A549 (cell line): Measurements from ENCODE around the gene HOXB9. TPM values are rescaled to one million over a fixed set of nuclear protein-coding genes. Genes with fewer than 3 reads are reported as not detected.

Source experiments
- ATAC-seq, 2 experiments: fragments of 200-7000 bp in 1 of 2; fragments of >200 bp in 1 of 2; cut with Nextera tagmentation in 1 of 2; cut with Tn5 transposase in 1 of 2; 3 replicates each; pipeline versions ENCODE4 v1.8.0 to v1.9.1; 2018 to 2020; ENCODE audit warnings: mild to moderate bottlenecking in 1 of 2, moderate library complexity in 1 of 2
- CTCF ChIA-PET: fragments of 300-600 bp; sonication (Branson Sonifier 250); formaldehyde crosslinking; extraction: SDS; loops from one replicate; lab custom pipeline; 2021; ENCODE audit warnings: antibody characterized with exemption, inconsistent platforms; lab: Yijun Ruan, JAX
- POLR2A ChIA-PET: fragments of 350-600 bp; formaldehyde crosslinking; extraction: SDS; loops from one replicate; lab custom pipeline; 2021; ENCODE audit warnings: antibody characterized with exemption, inconsistent platforms; lab: Yijun Ruan, JAX
- DNase-seq, 2 experiments: peaks; one replicate each; pipeline versions ENCODE4 v3.0.0 to v3.0.0-alpha.2; 2011 to 2016; ENCODE audit warnings: low read depth in 1 of 2, low spot score in 1 of 2
- FAIRE-seq: peaks from 2 replicates; lab custom pipeline; 2011; peaks lifted over from hg19 to GRCh38; lab: Jason Lieb, UNC
- H3K27ac ChIP-seq, 2 experiments: fragments of >200 bp; sonication (Bioruptor Twin); formaldehyde crosslinking; 3 replicates each; pipeline ENCODE4 v1.5.1; 2016 to 2017
- H3K4me1 ChIP-seq: fragments of >200 bp; sonication (Bioruptor Twin); formaldehyde crosslinking; 3 replicates; pipeline ENCODE4 v1.6.1; 2016
- H3K4me2 ChIP-seq: fragments of >200 bp; sonication (Bioruptor Twin); formaldehyde crosslinking; 3 replicates; pipeline ENCODE4 v1.6.1; 2016
- H3K4me3 ChIP-seq: fragments of >200 bp; sonication (Bioruptor Twin); formaldehyde crosslinking; 3 replicates; pipeline ENCODE4 v1.5.1; 2016
- H3K9me3 ChIP-seq: fragments of >200 bp; sonication (Bioruptor Twin); formaldehyde crosslinking; 3 replicates; pipeline ENCODE4 v1.6.1; 2016
- BHLHE40 ChIP-seq: IDR thresholded peaks from 2 replicates; pipeline ENCODE4 v1.6.1; 2012; ENCODE audit warnings: low read depth, low read length, inconsistent platforms
- CEBPB ChIP-seq, 2 experiments: fragments of >200 bp in 1 of 2; sonication (Bioruptor Twin) in 1 of 2; formaldehyde crosslinking in 1 of 2; IDR thresholded peaks; 2 replicates each; pipeline ENCODE4 v1.6.1; 2012 to 2016
- CHD4 ChIP-seq: fragments of 200-600 bp; sonication (generic); IDR thresholded peaks from 2 replicates; pipeline ENCODE4 v1.6.1; 2016; ENCODE audit warnings: antibody characterized with exemption, mild to moderate bottlenecking, borderline replicate concordance
- EHF ChIP-seq: fragments of 250-450 bp; sonication (Bioruptor Pico); IDR thresholded peaks from 2 replicates; pipeline ENCODE4 v1.5.0; 2020; ENCODE audit warnings: mild to moderate bottlenecking
- EHMT2 ChIP-seq: fragments of 200-600 bp; sonication (generic); IDR thresholded peaks from 2 replicates; pipeline ENCODE4 v1.6.1; 2016; ENCODE audit warnings: antibody characterized with exemption, low read depth, mild to moderate bottlenecking, moderate library complexity
- FOXS1 ChIP-seq: fragments of 250-450 bp; sonication (Bioruptor Pico); IDR thresholded peaks from 2 replicates; pipeline ENCODE4 v1.5.0; 2020; ENCODE audit warnings: mild to moderate bottlenecking, moderate library complexity
- JUN ChIP-seq, 2 experiments: fragments of >200 bp; sonication (Bioruptor Twin); formaldehyde crosslinking; IDR thresholded peaks; 2 replicates in 1 of 2; 3 replicates in 1 of 2; pipeline ENCODE4 v1.6.1; 2016 to 2017
- KDM1A ChIP-seq: fragments of 200-600 bp; sonication (generic); IDR thresholded peaks from 2 replicates; pipeline ENCODE4 v1.6.1; 2016; ENCODE audit warnings: low read depth, mild to moderate bottlenecking
- KDM5A ChIP-seq: fragments of 200-600 bp; sonication (generic); IDR thresholded peaks from 2 replicates; pipeline ENCODE4 v1.6.1; 2016; ENCODE audit warnings: antibody characterized with exemption, mild to moderate bottlenecking
- MAFK ChIP-seq: fragments of 450-650 bp; IDR thresholded peaks from 2 replicates; pipeline ENCODE4 v1.6.1; 2014; ENCODE audit not compliant: partially characterized antibody
- NR3C1 ChIP-seq: fragments of >200 bp; sonication (Bioruptor Twin); formaldehyde crosslinking; IDR thresholded peaks from 3 replicates; pipeline ENCODE4 v1.6.1; 2017
- RAD21 ChIP-seq, 2 experiments: fragments of >200 bp in 1 of 2; sonication (Bioruptor Twin) in 1 of 2; formaldehyde crosslinking in 1 of 2; IDR thresholded peaks in 1 of 2; conservative IDR thresholded peaks in 1 of 2; 2 replicates in 1 of 2; 3 replicates in 1 of 2; pipeline ENCODE4 v1.6.1; 2012 to 2018; ENCODE audit warnings: inconsistent platforms in 1 of 2
- RFX5 ChIP-seq: fragments of 450-650 bp; IDR thresholded peaks from 2 replicates; pipeline ENCODE4 v1.7.1; 2014; ENCODE audit warnings: antibody characterized with exemption, mild to moderate bottlenecking, moderate library complexity
- RNF2 ChIP-seq: fragments of 200-600 bp; sonication (generic); IDR thresholded peaks from 2 replicates; pipeline ENCODE4 v1.6.1; 2016; ENCODE audit warnings: low read depth, mild to moderate bottlenecking, antibody characterized with exemption, moderate library complexity, borderline replicate concordance
- ZNF302 ChIP-seq: fragments of 250-450 bp; sonication (Bioruptor Pico); IDR thresholded peaks from 2 replicates; pipeline ENCODE4 v1.9.0; 2021; ENCODE audit warnings: inconsistent platforms, mild to moderate bottlenecking, moderate library complexity
- polyA plus RNA-seq, 4 experiments: library from polyadenylated mRNA; depleted of rRNA in 3 of 4; stranded (reverse); fragments of >200 nt; fragmentation: RNase III in 1 of 4; extraction: RNeasy Plus Mini Kit Qiagen cat#74134 plus additional on column Dnase treatment in 1 of 4; gene quantifications; 2 replicates in 3 of 4; 3 replicates in 1 of 4; pipeline ENCODE4 v1.2.3, GENCODE V29; 2011 to 2017
- TF ChIP-seq, protein P1 (sequence below): fragments of 250-450 bp; sonication (Bioruptor Pico); IDR thresholded peaks from 2 replicates; pipeline ENCODE4 v1.5.0; 2020; ENCODE audit warnings: low read depth, mild to moderate bottlenecking, moderate library complexity
- TF ChIP-seq, protein P2 (sequence below): fragments of 150-350 bp; IDR thresholded peaks from 2 replicates; pipeline ENCODE4 v1.6.1; 2014; ENCODE audit warnings: low read depth, mild to moderate bottlenecking, low read length
- TF ChIP-seq, protein P3 (sequence below): fragments of 200-600 bp; sonication (generic); IDR thresholded peaks from 2 replicates; pipeline ENCODE4 v1.6.1; 2016; ENCODE audit warnings: antibody characterized with exemption, mild to moderate bottlenecking, moderate library complexity
- TF ChIP-seq, protein P4 (sequence below): fragments of 250-450 bp; sonication (Bioruptor Pico); IDR thresholded peaks from 2 replicates; pipeline ENCODE4 v1.5.0; 2021; ENCODE audit warnings: mild to moderate bottlenecking, moderate library complexity, borderline replicate concordance

Gene HOXB9
- polyA plus RNA-seq, 2 of the 4 experiments (the other 2 are of a cell fraction): 5.6 to 24.6 TPM

DNA sequence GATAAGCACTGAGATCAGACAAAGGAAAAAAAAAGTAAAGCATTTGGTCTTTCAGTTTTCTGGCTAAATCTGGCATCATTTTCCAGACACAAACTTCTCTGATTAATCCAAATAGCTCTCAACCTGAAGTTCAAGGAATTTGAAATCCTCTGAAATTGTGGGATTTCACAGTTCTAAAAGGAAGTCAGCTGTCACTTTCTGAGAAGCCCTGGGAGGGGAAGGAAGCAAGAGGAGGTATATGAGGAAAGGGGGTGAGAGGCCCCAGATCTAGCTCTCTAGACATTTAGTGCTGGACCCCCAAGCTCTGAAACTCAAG is 17.5 kb upstream of the HOXB9 start:
- no peaks in the 10 kb centered on the region for H3K9me3 ChIP-seq
- H3K27ac ChIP-seq: peak overlapping the region; percentile 52 to 92; a peak in 4 of 6 replicates
- POLR2A ChIA-PET: interaction anchor here (1.1 kb wide), 1 partner anchor 18 kb away, joined by 3 read pairs; the partner anchor contains the start of gene HOXB9
- TF ChIP-seq EHMT2: no peak
- TF ChIP-seq, protein P1, sequence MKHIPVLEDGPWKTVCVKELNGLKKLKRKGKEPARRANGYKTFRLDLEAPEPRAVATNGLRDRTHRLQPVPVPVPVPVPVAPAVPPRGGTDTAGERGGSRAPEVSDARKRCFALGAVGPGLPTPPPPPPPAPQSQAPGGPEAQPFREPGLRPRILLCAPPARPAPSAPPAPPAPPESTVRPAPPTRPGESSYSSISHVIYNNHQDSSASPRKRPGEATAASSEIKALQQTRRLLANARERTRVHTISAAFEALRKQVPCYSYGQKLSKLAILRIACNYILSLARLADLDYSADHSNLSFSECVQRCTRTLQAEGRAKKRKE (CRISPR knock-in tag): no peak
- no peak for TF ChIP-seq RAD21 (conservative IDR thresholded peaks at IDR 0.05 in 1 of 2, IDR thresholded peaks at IDR 0.05 in 1 of 2)
- TF ChIP-seq BHLHE40: no peak
- TF ChIP-seq RFX5: no peak
- TF ChIP-seq EHF (CRISPR knock-in tag): no peak
- TF ChIP-seq KDM5A: no peak
- TF ChIP-seq JUN (IDR thresholded peaks at IDR 0.05): no peak
- TF ChIP-seq, protein P2, sequence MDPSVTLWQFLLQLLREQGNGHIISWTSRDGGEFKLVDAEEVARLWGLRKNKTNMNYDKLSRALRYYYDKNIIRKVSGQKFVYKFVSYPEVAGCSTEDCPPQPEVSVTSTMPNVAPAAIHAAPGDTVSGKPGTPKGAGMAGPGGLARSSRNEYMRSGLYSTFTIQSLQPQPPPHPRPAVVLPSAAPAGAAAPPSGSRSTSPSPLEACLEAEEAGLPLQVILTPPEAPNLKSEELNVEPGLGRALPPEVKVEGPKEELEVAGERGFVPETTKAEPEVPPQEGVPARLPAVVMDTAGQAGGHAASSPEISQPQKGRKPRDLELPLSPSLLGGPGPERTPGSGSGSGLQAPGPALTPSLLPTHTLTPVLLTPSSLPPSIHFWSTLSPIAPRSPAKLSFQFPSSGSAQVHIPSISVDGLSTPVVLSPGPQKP: no peak
- TF ChIP-seq, protein P3, sequence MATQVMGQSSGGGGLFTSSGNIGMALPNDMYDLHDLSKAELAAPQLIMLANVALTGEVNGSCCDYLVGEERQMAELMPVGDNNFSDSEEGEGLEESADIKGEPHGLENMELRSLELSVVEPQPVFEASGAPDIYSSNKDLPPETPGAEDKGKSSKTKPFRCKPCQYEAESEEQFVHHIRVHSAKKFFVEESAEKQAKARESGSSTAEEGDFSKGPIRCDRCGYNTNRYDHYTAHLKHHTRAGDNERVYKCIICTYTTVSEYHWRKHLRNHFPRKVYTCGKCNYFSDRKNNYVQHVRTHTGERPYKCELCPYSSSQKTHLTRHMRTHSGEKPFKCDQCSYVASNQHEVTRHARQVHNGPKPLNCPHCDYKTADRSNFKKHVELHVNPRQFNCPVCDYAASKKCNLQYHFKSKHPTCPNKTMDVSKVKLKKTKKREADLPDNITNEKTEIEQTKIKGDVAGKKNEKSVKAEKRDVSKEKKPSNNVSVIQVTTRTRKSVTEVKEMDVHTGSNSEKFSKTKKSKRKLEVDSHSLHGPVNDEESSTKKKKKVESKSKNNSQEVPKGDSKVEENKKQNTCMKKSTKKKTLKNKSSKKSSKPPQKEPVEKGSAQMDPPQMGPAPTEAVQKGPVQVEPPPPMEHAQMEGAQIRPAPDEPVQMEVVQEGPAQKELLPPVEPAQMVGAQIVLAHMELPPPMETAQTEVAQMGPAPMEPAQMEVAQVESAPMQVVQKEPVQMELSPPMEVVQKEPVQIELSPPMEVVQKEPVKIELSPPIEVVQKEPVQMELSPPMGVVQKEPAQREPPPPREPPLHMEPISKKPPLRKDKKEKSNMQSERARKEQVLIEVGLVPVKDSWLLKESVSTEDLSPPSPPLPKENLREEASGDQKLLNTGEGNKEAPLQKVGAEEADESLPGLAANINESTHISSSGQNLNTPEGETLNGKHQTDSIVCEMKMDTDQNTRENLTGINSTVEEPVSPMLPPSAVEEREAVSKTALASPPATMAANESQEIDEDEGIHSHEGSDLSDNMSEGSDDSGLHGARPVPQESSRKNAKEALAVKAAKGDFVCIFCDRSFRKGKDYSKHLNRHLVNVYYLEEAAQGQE: no peak
- TF ChIP-seq MAFK: no peak
- no peak for TF ChIP-seq ZNF302
- no peak for TF ChIP-seq CEBPB (IDR thresholded peaks at IDR 0.05)
- no peak for TF ChIP-seq RNF2
- TF ChIP-seq NR3C1: no peak
- no peak for TF ChIP-seq KDM1A
- no peak for TF ChIP-seq FOXS1 (CRISPR knock-in tag)
- TF ChIP-seq, protein P4, sequence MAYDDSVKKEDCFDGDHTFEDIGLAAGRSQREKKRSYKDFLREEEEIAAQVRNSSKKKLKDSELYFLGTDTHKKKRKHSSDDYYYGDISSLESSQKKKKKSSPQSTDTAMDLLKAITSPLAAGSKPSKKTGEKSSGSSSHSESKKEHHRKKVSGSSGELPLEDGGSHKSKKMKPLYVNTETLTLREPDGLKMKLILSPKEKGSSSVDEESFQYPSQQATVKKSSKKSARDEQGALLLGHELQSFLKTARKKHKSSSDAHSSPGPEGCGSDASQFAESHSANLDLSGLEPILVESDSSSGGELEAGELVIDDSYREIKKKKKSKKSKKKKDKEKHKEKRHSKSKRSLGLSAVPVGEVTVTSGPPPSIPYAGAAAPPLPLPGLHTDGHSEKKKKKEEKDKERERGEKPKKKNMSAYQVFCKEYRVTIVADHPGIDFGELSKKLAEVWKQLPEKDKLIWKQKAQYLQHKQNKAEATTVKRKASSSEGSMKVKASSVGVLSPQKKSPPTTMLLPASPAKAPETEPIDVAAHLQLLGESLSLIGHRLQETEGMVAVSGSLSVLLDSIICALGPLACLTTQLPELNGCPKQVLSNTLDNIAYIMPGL (CRISPR knock-in tag): no peak
- TF ChIP-seq CHD4: no peak
- CTCF ChIA-PET: interaction anchor here (1.0 to 2.5 kb wide), 5 partner anchors 8 to 235 kb away, joined by 3 to 13 read pairs (median 5); partner anchors contain the start of gene HOXB9
- ATAC-seq: no peak
- H3K4me3 ChIP-seq: peak overlapping the region; percentile 26; the same call in 1 of the 3 replicates
- FAIRE-seq: no peak
- H3K4me1 ChIP-seq: peaks cover 49% of the 10 kb centered on the region
- no peak for DNase-seq
- peak overlapping the region; percentile 68 for H3K4me2 ChIP-seq
